K562 (cell line): ENCODE results near the gene SSH3. TPM values are rescaled to one million over a fixed set of nuclear protein-coding genes. Genes with fewer than 3 reads are reported as not detected.

Source experiments
- CBX5 ChIP-seq: IDR thresholded peaks from 2 replicates; pipeline ENCODE4 v1.6.1; 2014; ENCODE audit warnings: low read depth, borderline replicate concordance
- CEBPG ChIP-seq, 3 experiments: fragments of 200-800 bp in 1 of 3; sonication (Bioruptor generic) in 1 of 3; sonication (generic) in 1 of 3; formaldehyde crosslinking in 1 of 3; IDR thresholded peaks in 2 of 3; conservative IDR thresholded peaks in 1 of 3; 2 replicates each; pipeline versions ENCODE4 v1.6.1 to v1.8.0; 2016 to 2022; ENCODE audit warnings: missing compliant biosample characterization in 2 of 3, missing genetic modification characterization in 2 of 3, mild to moderate bottlenecking in 1 of 3, missing genetic modification reagents in 1 of 3
- FOXA1 ChIP-seq: fragments of 450-650 bp; IDR thresholded peaks from 2 replicates; pipeline ENCODE4 v1.6.1; 2016; ENCODE audit warnings: mild to moderate bottlenecking, borderline replicate concordance
- GABPA ChIP-seq: fragments of 200-800 bp; sonication (Bioruptor generic); conservative IDR thresholded peaks from 2 replicates; pipeline ENCODE4 v1.6.1; 2016; ENCODE audit warnings: low read depth, missing genetic modification characterization, missing compliant biosample characterization
- MYC ChIP-seq, 2 experiments: fragments of 250-450 bp in 1 of 2; sonication (Bioruptor Pico) in 1 of 2; IDR thresholded peaks; 2 replicates each; pipeline versions ENCODE4 v1.5.1 to v1.6.1; 2012 to 2021; ENCODE audit warnings: low read depth in 2 of 2, borderline replicate concordance in 1 of 2, improper control_type of control experiment in 1 of 2, low read length in 1 of 2, mild to moderate bottlenecking in 1 of 2, moderate library complexity in 1 of 2
- MYNN ChIP-seq, 2 experiments: sonication (generic); formaldehyde crosslinking in 1 of 2; IDR thresholded peaks; 2 replicates each; pipeline versions ENCODE4 v1.5.0 to v1.6.1; 2016 to 2020; ENCODE audit warnings: antibody characterized with exemption in 1 of 2, missing genetic modification reagents in 1 of 2
- SETDB1 ChIP-seq: IDR thresholded peaks from one replicate; pipeline ENCODE4 v1.6.1; 2012; ENCODE audit warnings: low read length, control low read depth, inconsistent platforms
- TAF1 ChIP-seq: IDR thresholded peaks from 2 replicates; pipeline ENCODE4 v1.6.1; 2011; ENCODE audit warnings: mild to moderate bottlenecking, low read length, moderate library complexity; ENCODE audit not compliant: insufficient read depth, control insufficient read depth, severe bottlenecking; ENCODE audit errors: extremely low read depth
- ZNF41 ChIP-seq: fragments of 250-450 bp; sonication (Bioruptor Pico); conservative IDR thresholded peaks from 2 replicates; pipeline ENCODE4 v1.4.0; 2020; ENCODE audit warnings: mild to moderate bottlenecking
- ZNF785 ChIP-seq: fragments of 250-450 bp; sonication (Bioruptor Pico); IDR thresholded peaks from 2 replicates; pipeline ENCODE4 v1.4.0; 2020; ENCODE audit warnings: mild to moderate bottlenecking
- polyA plus RNA-seq, 8 experiments: library from polyadenylated mRNA; depleted of rRNA in 4 of 8; stranded (reverse) in 5 of 8; unstranded in 3 of 8; fragments of >200 nt; fragmentation: Nextera tagmentation in 2 of 8; fragmentation: Illumina TruSeq in 1 of 8; extraction: Ambion mirVana in 2 of 8; extraction: Trizol in 1 of 8; gene quantifications; 2 replicates each; pipeline versions ENCODE4 v1.2.1 to v1.2.3, GENCODE V29; 2011 to 2014; ENCODE audit warnings: inconsistent platforms in 1 of 8, missing spikeins in 1 of 8
- total RNA-seq, 7 experiments: library from RNA; depleted of rRNA in 6 of 7; stranded (reverse); fragments of >200 nt in 6 of 7; fragmentation: Illumina TruSeq in 2 of 7; extraction: Trizol in 2 of 7; gene quantifications; 2 replicates each; pipeline versions ENCODE4 v1.2.1 to v1.2.3, GENCODE V29; 2011 to 2021; ENCODE audit warnings: low replicate concordance in 1 of 7
- TF ChIP-seq, protein P1 (sequence below): fragments of 250-450 bp; sonication (Bioruptor Pico); IDR thresholded peaks from 2 replicates; pipeline ENCODE4 v1.4.0; 2020; ENCODE audit warnings: mild to moderate bottlenecking, moderate library complexity
- TF ChIP-seq, protein P2 (sequence below): fragments of 450-650 bp; conservative IDR thresholded peaks from 2 replicates; pipeline ENCODE4 v1.6.1; 2016; ENCODE audit warnings: missing genetic modification characterization, low read depth, mild to moderate bottlenecking, control low read depth, missing compliant biosample characterization
- TF ChIP-seq, protein P3 (sequence below): fragments of 250-450 bp; sonication (Bioruptor Pico); IDR thresholded peaks from 2 replicates; pipeline ENCODE4 v1.5.0; 2020; ENCODE audit warnings: mild to moderate bottlenecking, borderline replicate concordance
- TF ChIP-seq, protein P4 (sequence below): fragments of 450-650 bp; formaldehyde crosslinking; IDR thresholded peaks from 2 replicates; pipeline ENCODE4 v1.4.0; 2020; ENCODE audit warnings: mild to moderate bottlenecking, mixed read lengths
- TF ChIP-seq, protein P5 (sequence below): fragments of 250-450 bp; sonication (Bioruptor Pico); IDR thresholded peaks from 2 replicates; pipeline ENCODE4 v1.6.1; 2021; ENCODE audit warnings: mild to moderate bottlenecking

The SSH3 gene
- total and polyA plus RNA-seq, 9 of the 15 experiments (the other 6 are each of a cell fraction or from before 2014, with no cell fraction given): 0.07 to 1.0 (median 0.24) TPM; not detected in 3

DNA sequence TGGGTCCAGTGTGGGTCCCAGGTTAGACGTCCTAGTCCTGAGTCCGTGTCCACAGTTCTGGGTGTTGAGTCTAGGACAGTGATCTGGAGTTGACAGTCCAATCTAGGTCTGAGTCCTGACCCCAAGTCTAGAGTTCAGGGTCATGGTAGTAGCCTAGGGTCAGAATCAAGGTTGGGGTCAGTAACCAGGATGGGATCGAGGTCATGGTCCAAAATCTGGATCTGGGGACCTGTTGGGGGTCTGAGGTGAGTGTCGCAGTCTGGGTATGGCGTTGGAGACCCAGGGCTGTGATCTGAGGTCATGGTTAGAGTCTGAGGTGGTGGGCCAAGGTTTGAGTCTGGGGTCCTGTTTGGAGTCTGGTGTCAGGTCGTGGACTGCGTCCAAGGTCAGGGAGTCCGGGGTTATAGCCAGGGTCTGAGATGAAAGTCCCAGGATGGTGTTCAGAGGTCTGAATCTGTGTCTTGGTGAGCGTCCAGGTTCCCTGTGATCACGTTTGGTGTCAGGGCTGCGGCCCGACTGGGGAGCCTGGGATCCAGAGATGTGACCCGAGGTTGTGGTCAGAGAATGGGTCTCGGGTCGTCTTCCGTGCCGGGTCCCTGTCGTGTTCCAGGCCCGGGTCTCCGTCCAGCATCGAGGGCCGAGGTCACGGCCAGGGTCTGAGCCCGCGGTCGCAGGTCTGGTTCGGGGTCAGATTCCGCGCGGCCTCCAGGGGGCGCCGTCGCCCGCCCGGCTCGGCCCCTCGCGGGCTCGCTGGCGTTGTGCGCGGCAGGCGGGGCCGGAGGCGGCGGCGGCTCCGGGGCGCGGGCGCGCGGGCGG lies 37.5 kb upstream of the SSH3 start (continued):
- TF ChIP-seq, protein P1, sequence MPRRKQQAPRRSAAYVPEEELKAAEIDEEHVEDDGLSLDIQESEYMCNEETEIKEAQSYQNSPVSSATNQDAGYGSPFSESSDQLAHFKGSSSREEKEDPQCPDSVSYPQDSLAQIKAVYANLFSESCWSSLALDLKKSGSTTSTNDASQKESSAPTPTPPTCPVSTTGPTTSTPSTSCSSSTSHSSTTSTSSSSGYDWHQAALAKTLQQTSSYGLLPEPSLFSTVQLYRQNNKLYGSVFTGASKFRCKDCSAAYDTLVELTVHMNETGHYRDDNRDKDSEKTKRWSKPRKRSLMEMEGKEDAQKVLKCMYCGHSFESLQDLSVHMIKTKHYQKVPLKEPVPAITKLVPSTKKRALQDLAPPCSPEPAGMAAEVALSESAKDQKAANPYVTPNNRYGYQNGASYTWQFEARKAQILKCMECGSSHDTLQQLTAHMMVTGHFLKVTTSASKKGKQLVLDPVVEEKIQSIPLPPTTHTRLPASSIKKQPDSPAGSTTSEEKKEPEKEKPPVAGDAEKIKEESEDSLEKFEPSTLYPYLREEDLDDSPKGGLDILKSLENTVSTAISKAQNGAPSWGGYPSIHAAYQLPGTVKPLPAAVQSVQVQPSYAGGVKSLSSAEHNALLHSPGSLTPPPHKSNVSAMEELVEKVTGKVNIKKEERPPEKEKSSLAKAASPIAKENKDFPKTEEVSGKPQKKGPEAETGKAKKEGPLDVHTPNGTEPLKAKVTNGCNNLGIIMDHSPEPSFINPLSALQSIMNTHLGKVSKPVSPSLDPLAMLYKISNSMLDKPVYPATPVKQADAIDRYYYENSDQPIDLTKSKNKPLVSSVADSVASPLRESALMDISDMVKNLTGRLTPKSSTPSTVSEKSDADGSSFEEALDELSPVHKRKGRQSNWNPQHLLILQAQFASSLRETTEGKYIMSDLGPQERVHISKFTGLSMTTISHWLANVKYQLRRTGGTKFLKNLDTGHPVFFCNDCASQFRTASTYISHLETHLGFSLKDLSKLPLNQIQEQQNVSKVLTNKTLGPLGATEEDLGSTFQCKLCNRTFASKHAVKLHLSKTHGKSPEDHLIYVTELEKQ (CRISPR knock-in tag): no peak
- TF ChIP-seq MYC (IDR thresholded peaks at IDR 0.05; ENCODE audit: low read depth, low read length): no peak
- no peak for TF ChIP-seq MYC (CRISPR knock-in tag; IDR thresholded peaks at IDR 0.05; ENCODE audit: borderline replicate concordance, low read depth)
- TF ChIP-seq, protein P2, sequence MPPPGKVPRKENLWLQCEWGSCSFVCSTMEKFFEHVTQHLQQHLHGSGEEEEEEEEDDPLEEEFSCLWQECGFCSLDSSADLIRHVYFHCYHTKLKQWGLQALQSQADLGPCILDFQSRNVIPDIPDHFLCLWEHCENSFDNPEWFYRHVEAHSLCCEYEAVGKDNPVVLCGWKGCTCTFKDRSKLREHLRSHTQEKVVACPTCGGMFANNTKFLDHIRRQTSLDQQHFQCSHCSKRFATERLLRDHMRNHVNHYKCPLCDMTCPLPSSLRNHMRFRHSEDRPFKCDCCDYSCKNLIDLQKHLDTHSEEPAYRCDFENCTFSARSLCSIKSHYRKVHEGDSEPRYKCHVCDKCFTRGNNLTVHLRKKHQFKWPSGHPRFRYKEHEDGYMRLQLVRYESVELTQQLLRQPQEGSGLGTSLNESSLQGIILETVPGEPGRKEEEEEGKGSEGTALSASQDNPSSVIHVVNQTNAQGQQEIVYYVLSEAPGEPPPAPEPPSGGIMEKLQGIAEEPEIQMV (tag): no peak
- no peak for TF ChIP-seq FOXA1
- no peak for TF ChIP-seq TAF1
- no peak for TF ChIP-seq CEBPG (CRISPR knock-in tag; IDR thresholded peaks at IDR 0.05)
- TF ChIP-seq CEBPG (tag; conservative IDR thresholded peaks at IDR 0.05 in 1 of 2, IDR thresholded peaks at IDR 0.05 in 1 of 2): no peak
- TF ChIP-seq, protein P3, sequence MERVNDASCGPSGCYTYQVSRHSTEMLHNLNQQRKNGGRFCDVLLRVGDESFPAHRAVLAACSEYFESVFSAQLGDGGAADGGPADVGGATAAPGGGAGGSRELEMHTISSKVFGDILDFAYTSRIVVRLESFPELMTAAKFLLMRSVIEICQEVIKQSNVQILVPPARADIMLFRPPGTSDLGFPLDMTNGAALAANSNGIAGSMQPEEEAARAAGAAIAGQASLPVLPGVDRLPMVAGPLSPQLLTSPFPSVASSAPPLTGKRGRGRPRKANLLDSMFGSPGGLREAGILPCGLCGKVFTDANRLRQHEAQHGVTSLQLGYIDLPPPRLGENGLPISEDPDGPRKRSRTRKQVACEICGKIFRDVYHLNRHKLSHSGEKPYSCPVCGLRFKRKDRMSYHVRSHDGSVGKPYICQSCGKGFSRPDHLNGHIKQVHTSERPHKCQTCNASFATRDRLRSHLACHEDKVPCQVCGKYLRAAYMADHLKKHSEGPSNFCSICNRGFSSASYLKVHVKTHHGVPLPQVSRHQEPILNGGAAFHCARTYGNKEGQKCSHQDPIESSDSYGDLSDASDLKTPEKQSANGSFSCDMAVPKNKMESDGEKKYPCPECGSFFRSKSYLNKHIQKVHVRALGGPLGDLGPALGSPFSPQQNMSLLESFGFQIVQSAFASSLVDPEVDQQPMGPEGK: no peak
- TF ChIP-seq, protein P4, sequence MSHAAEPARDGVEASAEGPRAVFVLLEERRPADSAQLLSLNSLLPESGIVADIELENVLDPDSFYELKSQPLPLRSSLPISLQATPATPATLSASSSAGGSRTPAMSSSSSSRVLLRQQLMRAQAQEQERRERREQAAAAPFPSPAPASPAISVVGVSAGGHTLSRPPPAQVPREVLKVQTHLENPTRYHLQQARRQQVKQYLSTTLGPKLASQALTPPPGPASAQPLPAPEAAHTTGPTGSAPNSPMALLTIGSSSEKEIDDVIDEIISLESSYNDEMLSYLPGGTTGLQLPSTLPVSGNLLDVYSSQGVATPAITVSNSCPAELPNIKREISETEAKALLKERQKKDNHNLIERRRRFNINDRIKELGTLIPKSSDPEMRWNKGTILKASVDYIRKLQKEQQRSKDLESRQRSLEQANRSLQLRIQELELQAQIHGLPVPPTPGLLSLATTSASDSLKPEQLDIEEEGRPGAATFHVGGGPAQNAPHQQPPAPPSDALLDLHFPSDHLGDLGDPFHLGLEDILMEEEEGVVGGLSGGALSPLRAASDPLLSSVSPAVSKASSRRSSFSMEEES (CRISPR knock-in tag): no peak
- TF ChIP-seq, protein P5, sequence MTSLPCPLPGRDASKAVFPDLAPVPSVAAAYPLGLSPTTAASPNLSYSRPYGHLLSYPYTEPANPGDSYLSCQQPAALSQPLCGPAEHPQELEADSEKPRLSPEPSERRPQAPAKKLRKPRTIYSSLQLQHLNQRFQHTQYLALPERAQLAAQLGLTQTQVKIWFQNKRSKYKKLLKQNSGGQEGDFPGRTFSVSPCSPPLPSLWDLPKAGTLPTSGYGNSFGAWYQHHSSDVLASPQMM (CRISPR knock-in tag): no peak
- no peak for TF ChIP-seq GABPA (tag)
- TF ChIP-seq ZNF785 (CRISPR knock-in tag): no peak
- TF ChIP-seq MYNN (IDR thresholded peaks at IDR 0.05): no peak
- no peak for TF ChIP-seq MYNN (CRISPR knock-in tag; IDR thresholded peaks at IDR 0.05)
- no peak for TF ChIP-seq SETDB1
- no peak for TF ChIP-seq CBX5
- TF ChIP-seq ZNF41 (CRISPR knock-in tag): no peak
